ENCODE results near the gene MYLK. TPM values are rescaled to one million over a fixed set of nuclear protein-coding genes. Genes with fewer than 3 reads are reported as not detected.
"Not testable (repeated sequence)": the region's sequence is repeated elsewhere in the genome, so short reads cannot be mapped to it uniquely, and the experiment has no call there.

MYLK gene
- total RNA-seq, 1 donor from 2014 or later = 0.16 TPM

- no peak overlapping the region for H3K27ac Mint-ChIP-seq
- H3K4me3 Mint-ChIP-seq (ENCODE audit: low read depth) = no peak overlapping the region
- no peaks in the 10 kb centered on the region for H3K36me3 Mint-ChIP-seq (ENCODE audit: low read depth)
- no peaks in the 10 kb centered on the region for H3K27me3 Mint-ChIP-seq (ENCODE audit: low read depth)
- H3K9me3 Mint-ChIP-seq = no peaks in the 10 kb centered on the region
- no peak for DNase-seq (ENCODE audit: low spot score)
- H3K4me1 Mint-ChIP-seq (ENCODE audit: low read depth) = no peaks in the 10 kb centered on the region
- intact Hi-C loops (cut with micrococcal nuclease) = no loop called here
Observed at GRCh38 chr3:123621186-123621849, 262.8 kb downstream of the MYLK start.

- no peak overlapping the region for H3K4me3 Mint-ChIP-seq (ENCODE audit: low read depth)
- H3K9me3 Mint-ChIP-seq = no peaks in the 10 kb centered on the region
- no peaks in the 10 kb centered on the region for H3K27me3 Mint-ChIP-seq (ENCODE audit: low read depth)
- DNase-seq (ENCODE audit: low spot score) = no peak
- H3K27ac Mint-ChIP-seq = no peak overlapping the region
- intact Hi-C loops (cut with micrococcal nuclease) = no loop called here
- no peaks in the 10 kb centered on the region for H3K36me3 Mint-ChIP-seq (ENCODE audit: low read depth)
- no peaks in the 10 kb centered on the region for H3K4me1 Mint-ChIP-seq (ENCODE audit: low read depth)
Observed at GRCh38 chr3:123620343-123620742, 263.8 kb downstream of the MYLK start.

DNA sequence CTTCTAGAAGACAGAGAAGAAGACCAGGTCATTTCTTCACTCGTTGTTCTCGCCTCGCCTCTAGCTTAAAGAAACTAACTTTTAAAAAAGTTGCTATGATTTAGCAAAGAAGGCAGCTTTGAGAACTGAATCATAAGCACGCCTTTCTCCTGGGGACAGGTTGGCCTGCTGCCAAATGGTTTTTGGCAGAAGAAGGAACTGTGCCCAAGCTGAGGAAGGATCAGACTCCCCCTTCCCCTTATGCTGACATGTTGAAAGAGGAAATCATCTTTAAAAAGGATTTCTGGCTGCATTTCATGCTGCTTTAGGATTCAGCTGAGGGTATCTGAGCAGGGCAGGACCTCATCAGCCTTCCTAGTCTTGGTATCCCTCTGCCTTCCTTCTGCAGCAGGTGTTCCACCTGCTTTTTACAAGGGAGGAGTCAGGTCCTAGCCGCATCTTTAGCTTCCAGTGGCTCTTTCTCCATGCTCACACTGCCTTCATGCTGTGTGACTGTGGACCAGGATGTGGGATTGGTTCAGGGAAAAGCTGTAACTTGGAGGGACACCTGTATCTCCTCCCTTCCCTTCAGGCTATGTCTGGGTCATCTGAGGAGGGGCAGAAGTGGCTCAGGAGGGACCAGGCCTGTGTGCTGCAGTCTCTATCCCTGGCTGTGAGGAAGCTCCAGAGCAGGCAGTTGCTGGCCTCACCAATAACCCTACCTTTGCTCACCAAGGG is 265.2 kb downstream of the MYLK start:
- no peak overlapping the region for H3K27ac Mint-ChIP-seq
- no peaks in the 10 kb centered on the region for H3K36me3 Mint-ChIP-seq (ENCODE audit: low read depth)
- no peaks in the 10 kb centered on the region for H3K4me1 Mint-ChIP-seq (ENCODE audit: low read depth)
- no peak for DNase-seq (ENCODE audit: low spot score)
- no peaks in the 10 kb centered on the region for H3K9me3 Mint-ChIP-seq
- intact Hi-C loops (cut with micrococcal nuclease) = no loop called here
- H3K4me3 Mint-ChIP-seq (ENCODE audit: low read depth) = no peak overlapping the region
- H3K27me3 Mint-ChIP-seq (ENCODE audit: low read depth) = no peaks in the 10 kb centered on the region

DNA sequence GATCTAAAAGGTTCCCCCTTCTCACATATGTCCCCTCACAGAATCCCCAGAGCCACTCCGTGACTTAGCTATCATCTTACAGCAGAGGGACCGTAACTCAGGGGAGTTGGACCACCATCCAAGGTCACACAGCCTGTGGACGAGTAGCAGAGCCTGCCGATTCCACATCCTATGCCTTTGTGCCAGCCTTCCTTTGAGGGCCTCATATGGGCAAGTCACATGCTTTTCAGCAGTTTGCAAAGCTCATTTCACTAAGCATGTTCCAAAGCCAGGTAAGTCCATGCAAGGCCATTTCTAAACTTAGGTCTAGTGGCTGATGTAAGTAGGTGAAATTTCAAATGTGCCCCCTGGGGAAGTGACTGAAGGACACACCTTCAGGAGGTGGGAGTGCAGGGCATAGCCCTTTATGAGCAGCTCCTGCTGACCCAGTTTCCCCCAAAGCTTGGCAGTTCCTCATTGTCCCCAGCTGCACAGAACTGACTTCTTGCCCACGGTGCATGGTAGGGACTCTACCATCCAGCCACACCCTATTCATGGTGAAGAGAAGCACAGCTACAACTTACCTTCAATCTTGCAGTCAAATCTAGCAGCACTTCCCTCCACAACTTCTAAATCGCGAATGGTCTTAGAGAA is 265.9 kb downstream of the MYLK start:
- Mint-ChIP-seq H3K27me3 (ENCODE audit: low read depth) (no peaks in the 10 kb centered on the region), H3K27ac (no peak overlapping the region), H3K4me3 (ENCODE audit: low read depth) (no peak overlapping the region), H3K36me3 (ENCODE audit: low read depth) (no peaks in the 10 kb centered on the region), H3K9me3 (no peaks in the 10 kb centered on the region), H3K4me1 (ENCODE audit: low read depth) (no peaks in the 10 kb centered on the region)
- no peak for DNase-seq (ENCODE audit: low spot score)
- intact Hi-C loops (cut with micrococcal nuclease) = no loop called here

- no peak overlapping the region for H3K4me3 Mint-ChIP-seq (ENCODE audit: low read depth)
- H3K36me3 Mint-ChIP-seq (ENCODE audit: low read depth) = peaks cover 3% of the 10 kb centered on the region
- H3K27me3 Mint-ChIP-seq (ENCODE audit: low read depth) = no peaks in the 10 kb centered on the region
- no peak for DNase-seq (ENCODE audit: low spot score)
- no peak overlapping the region for H3K27ac Mint-ChIP-seq
- H3K9me3 Mint-ChIP-seq = no peaks in the 10 kb centered on the region
- intact Hi-C loops (cut with micrococcal nuclease) = no loop called here
- no peaks in the 10 kb centered on the region for H3K4me1 Mint-ChIP-seq (ENCODE audit: low read depth)
Observed at GRCh38 chr3:123616593-123616992, 267.5 kb downstream of the MYLK start.

- Mint-ChIP-seq H3K4me3 (ENCODE audit: low read depth) (no peak overlapping the region), H3K27me3 (ENCODE audit: low read depth) (no peaks in the 10 kb centered on the region), H3K4me1 (ENCODE audit: low read depth) (peaks cover 9% of the 10 kb centered on the region), H3K36me3 (ENCODE audit: low read depth) (peaks cover 3% of the 10 kb centered on the region), H3K9me3 (no peaks in the 10 kb centered on the region), H3K27ac (no peak overlapping the region)
- DNase-seq (ENCODE audit: low spot score) = no peak
- intact Hi-C loops (cut with micrococcal nuclease) = no loop called here
Observed at GRCh38 chr3:123613543-123613942, 270.6 kb downstream of the MYLK start.

GRCh38 chr3:123611674-123612073 is 272.5 kb downstream of the MYLK start:
- DNase-seq (ENCODE audit: low spot score); H3K27me3 Mint-ChIP-seq (ENCODE audit: low read depth); H3K4me3 Mint-ChIP-seq (ENCODE audit: low read depth); H3K9me3 Mint-ChIP-seq; H3K36me3 Mint-ChIP-seq (ENCODE audit: low read depth); H3K27ac Mint-ChIP-seq; intact Hi-C loops (cut with micrococcal nuclease); H3K4me1 Mint-ChIP-seq (ENCODE audit: low read depth): not testable (repeated sequence)

DNA sequence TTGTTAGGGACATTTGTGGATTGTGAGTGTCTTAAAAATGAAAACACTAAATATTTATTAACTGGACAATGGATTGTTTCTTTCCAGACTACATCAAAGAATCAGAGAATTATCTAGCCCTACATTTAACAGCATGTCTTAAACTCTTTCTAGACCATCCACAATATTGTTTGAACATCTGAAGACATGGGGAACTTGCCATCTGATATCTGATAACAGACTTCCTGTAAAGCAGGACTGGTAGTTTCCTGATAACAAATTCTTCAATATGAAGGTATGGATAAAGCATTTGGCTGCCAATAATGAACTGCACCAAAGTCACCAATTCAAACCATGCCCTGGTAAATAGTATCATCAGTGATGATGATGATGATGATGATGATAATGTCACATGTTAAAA is 273.1 kb downstream of the MYLK start:
- H3K4me3 Mint-ChIP-seq (ENCODE audit: low read depth) = no peak overlapping the region
- H3K4me1 Mint-ChIP-seq (ENCODE audit: low read depth) = peaks cover 9% of the 10 kb centered on the region
- no peaks in the 10 kb centered on the region for H3K27me3 Mint-ChIP-seq (ENCODE audit: low read depth)
- H3K27ac Mint-ChIP-seq = no peak overlapping the region
- intact Hi-C loops (cut with micrococcal nuclease) = no loop called here
- no peaks in the 10 kb centered on the region for H3K9me3 Mint-ChIP-seq
- H3K36me3 Mint-ChIP-seq (ENCODE audit: low read depth) = peaks cover 3% of the 10 kb centered on the region
- DNase-seq (ENCODE audit: low spot score) = no peak

DNA sequence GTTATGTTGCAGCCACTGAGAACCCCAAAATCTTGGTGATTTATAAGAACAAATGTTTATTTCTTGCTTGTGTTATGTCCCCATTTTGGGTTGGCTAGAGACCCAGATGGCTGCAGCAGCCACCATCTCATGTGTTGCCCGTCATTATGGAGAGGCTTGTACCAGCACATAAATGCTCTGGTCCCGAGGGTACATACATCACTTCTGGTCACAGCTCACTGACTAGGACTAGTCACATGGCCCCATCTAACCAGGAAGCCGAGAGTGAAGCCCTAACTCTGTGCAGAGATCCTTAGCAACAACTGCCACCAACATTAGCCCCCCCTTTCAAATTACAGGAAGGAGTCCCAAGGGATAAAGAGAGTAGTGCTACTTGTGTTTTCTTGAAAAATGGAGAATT is 273.8 kb downstream of the MYLK start:
- no peaks in the 10 kb centered on the region for H3K27me3 Mint-ChIP-seq (ENCODE audit: low read depth)
- H3K4me1 Mint-ChIP-seq (ENCODE audit: low read depth) = peaks cover 12% of the 10 kb centered on the region
- H3K4me3 Mint-ChIP-seq (ENCODE audit: low read depth) = no peak overlapping the region
- no peaks in the 10 kb centered on the region for H3K9me3 Mint-ChIP-seq
- no peak for DNase-seq (ENCODE audit: low spot score)
- H3K27ac Mint-ChIP-seq = no peak overlapping the region
- peaks cover 3% of the 10 kb centered on the region for H3K36me3 Mint-ChIP-seq (ENCODE audit: low read depth)
- intact Hi-C loops (cut with micrococcal nuclease) = no loop called here

DNA sequence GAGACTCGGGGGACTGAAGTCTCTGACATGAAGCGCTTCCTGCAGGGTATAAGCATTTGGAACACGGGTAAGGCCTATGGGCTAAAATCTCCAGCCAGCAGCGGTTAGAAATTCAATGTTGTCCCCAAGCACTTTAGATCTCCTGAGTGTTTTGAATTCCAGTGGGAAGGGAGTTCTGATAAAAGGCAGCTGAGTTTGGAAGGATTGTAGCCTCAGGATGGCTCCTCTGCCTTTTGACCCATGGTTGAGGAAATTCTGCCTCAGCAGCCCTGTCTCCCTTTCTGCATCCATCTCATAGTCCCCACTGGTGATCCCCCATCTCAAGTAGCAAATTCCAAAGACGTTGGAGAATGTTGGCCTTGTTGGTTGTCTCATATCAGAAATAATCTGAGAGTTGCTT is 275.1 kb downstream of the MYLK start:
- Mint-ChIP-seq H3K4me1 (ENCODE audit: low read depth) (peaks cover 13% of the 10 kb centered on the region), H3K36me3 (ENCODE audit: low read depth) (peaks cover 5% of the 10 kb centered on the region), H3K4me3 (ENCODE audit: low read depth) (no peak overlapping the region), H3K27ac (no peak overlapping the region), H3K9me3 (no peaks in the 10 kb centered on the region), H3K27me3 (ENCODE audit: low read depth) (no peaks in the 10 kb centered on the region)
- DNase-seq (ENCODE audit: low spot score) = no peak
- intact Hi-C loops (cut with micrococcal nuclease) = no loop called here

GRCh38 chr3:123608263-123608937 is 275.7 kb downstream of the MYLK start:
- intact Hi-C loops (cut with micrococcal nuclease) = no loop called here
- Mint-ChIP-seq H3K4me3 (ENCODE audit: low read depth) (no peak overlapping the region), H3K4me1 (ENCODE audit: low read depth) (peaks cover 13% of the 10 kb centered on the region), H3K27ac (no peak overlapping the region), H3K9me3 (no peaks in the 10 kb centered on the region), H3K36me3 (ENCODE audit: low read depth) (peaks cover 5% of the 10 kb centered on the region), H3K27me3 (ENCODE audit: low read depth) (no peaks in the 10 kb centered on the region)
- no peak for DNase-seq (ENCODE audit: low spot score)

DNA sequence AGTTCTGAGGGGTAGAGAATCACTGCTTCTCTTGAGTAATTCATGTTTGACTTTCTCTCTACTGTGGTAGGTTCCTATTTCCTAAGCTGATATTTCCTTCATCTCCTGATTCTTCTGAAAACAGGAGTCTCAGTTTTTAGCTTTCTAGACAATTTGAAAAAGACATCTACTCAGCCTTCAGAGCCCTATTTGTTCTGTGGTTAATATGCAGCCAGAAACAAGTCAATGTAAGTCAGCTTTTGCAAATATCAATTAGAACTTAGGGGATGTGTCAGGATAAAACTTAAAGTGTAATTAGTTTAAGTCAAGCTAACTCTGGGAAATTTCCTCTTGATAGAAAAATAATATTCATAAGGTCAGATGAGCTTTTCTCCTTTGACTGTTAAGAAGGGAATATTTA is 277.6 kb downstream of the MYLK start:
- intact Hi-C loops (cut with micrococcal nuclease) = no loop called here
- Mint-ChIP-seq H3K4me3 (ENCODE audit: low read depth) (no peak overlapping the region), H3K4me1 (ENCODE audit: low read depth) (peaks cover 13% of the 10 kb centered on the region), H3K27ac (no peak overlapping the region), H3K27me3 (ENCODE audit: low read depth) (no peaks in the 10 kb centered on the region), H3K36me3 (ENCODE audit: low read depth) (peaks cover 2% of the 10 kb centered on the region), H3K9me3 (no peaks in the 10 kb centered on the region)
- DNase-seq (ENCODE audit: low spot score) = no peak

DNA sequence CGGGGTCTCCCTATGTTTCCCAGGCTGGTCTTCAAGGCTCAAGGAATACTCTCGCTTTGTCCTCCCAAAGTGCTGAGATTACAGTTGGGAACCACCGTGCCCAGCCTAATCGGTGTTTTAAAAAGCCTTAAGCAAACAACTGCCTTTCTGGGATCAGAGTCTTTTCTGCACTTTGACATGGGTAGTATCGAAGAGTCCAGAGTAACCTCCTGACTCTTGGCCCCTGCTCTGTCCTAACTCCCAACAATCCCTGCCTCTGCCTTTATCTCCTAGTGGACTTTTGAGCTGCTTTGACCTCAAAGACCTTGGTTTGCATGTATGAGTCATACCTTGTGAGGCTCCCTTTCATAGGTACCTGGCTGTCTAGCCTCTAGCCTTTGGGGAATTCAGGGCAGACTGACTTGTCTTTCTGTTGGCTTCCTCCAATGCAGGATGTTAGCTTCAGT is 278.3 kb downstream of the MYLK start:
- intact Hi-C loops (cut with micrococcal nuclease) = no loop called here
- peaks cover 2% of the 10 kb centered on the region for H3K36me3 Mint-ChIP-seq (ENCODE audit: low read depth)
- peaks cover 9% of the 10 kb centered on the region for H3K4me1 Mint-ChIP-seq (ENCODE audit: low read depth)
- H3K4me3 Mint-ChIP-seq (ENCODE audit: low read depth) = no peak overlapping the region
- no peaks in the 10 kb centered on the region for H3K9me3 Mint-ChIP-seq
- H3K27me3 Mint-ChIP-seq (ENCODE audit: low read depth) = no peaks in the 10 kb centered on the region
- H3K27ac Mint-ChIP-seq = no peak overlapping the region
- no peak for DNase-seq (ENCODE audit: low spot score)
